Measurements from ENCODE around the gene BCL11A. TPM values are rescaled to one million over a fixed set of nuclear protein-coding genes. Genes with fewer than 3 reads are reported as not detected.

BCL11A gene
- total and polyA plus RNA-seq, 5 donors: 3.7 to 11.2 (median 8.5) TPM

GRCh38 chr2:60516826-60517225 lies 36.6 kb downstream of the BCL11A start:
- DNase-seq: no peak

GRCh38 chr2:60516383-60516811 lies 37.1 kb downstream of the BCL11A start:
- no peak for ATAC-seq
- Histone ChIP-seq H3K4me3 (ENCODE audit: low read length) (no peak overlapping the region), H3K27ac (ENCODE audit: low read length) (no peak overlapping the region), H3K9me3 (ENCODE audit: control insufficient read depth, low read length) (no peaks in the 10 kb centered on the region), H3K27me3 (ENCODE audit: control insufficient read depth, insufficient read depth) (no peaks in the 10 kb centered on the region), H3K4me1 (ENCODE audit: control insufficient read depth, insufficient read depth, low read length) (peaks cover 16% of the 10 kb centered on the region)
- intact Hi-C loops (cut with DNase I): no loop called here
- no peak for DNase-seq
- 6% methylated on average over 6 of the region's 6 CpGs for WGBS

More at GRCh38 chr2:60516826-60517225, 36.6 kb downstream of the BCL11A start:
- H3K27me3 ChIP-seq (ENCODE audit: control insufficient read depth, insufficient read depth): no peaks in the 10 kb centered on the region
- H3K9me3 ChIP-seq (ENCODE audit: control insufficient read depth, low read length): no peaks in the 10 kb centered on the region
- no peak overlapping the region for H3K4me3 ChIP-seq (ENCODE audit: low read length)
- ATAC-seq: no peak
- intact Hi-C loops (cut with DNase I): no loop called here
- no peak overlapping the region for H3K27ac ChIP-seq (ENCODE audit: low read length)
- H3K4me1 ChIP-seq (ENCODE audit: control insufficient read depth, insufficient read depth, low read length): peaks cover 16% of the 10 kb centered on the region
- WGBS: 67% methylated on average over 4 of the region's 4 CpGs

- 81% methylated on average over 7 of the region's 7 CpGs for WGBS
- no peak overlapping the region for H3K27ac ChIP-seq (ENCODE audit: low read length)
Observed at GRCh38 chr2:60515721-60516226, 37.7 kb downstream of the BCL11A start.

GRCh38 chr2:60513996-60514395 lies 39.5 kb downstream of the BCL11A start:
- no peaks in the 10 kb centered on the region for H3K27me3 ChIP-seq (ENCODE audit: control insufficient read depth, insufficient read depth)
- no peak for DNase-seq
- no peak for ATAC-seq
- no peak overlapping the region for H3K4me3 ChIP-seq (ENCODE audit: low read length)
- H3K4me1 ChIP-seq (ENCODE audit: control insufficient read depth, insufficient read depth, low read length): peaks cover 12% of the 10 kb centered on the region
- intact Hi-C loops (cut with DNase I): no loop called here
- H3K9me3 ChIP-seq (ENCODE audit: control insufficient read depth, low read length): no peaks in the 10 kb centered on the region
- 97% methylated on average over 4 of the region's 4 CpGs for WGBS
- no peak overlapping the region for H3K27ac ChIP-seq (ENCODE audit: low read length)

More at GRCh38 chr2:60515721-60516226, 37.7 kb downstream of the BCL11A start:
- intact Hi-C loops (cut with DNase I): no loop called here
- Histone ChIP-seq H3K9me3 (ENCODE audit: control insufficient read depth, low read length) (no peaks in the 10 kb centered on the region), H3K4me1 (ENCODE audit: control insufficient read depth, insufficient read depth, low read length) (peaks cover 12% of the 10 kb centered on the region), H3K27me3 (ENCODE audit: control insufficient read depth, insufficient read depth) (no peaks in the 10 kb centered on the region), H3K4me3 (ENCODE audit: low read length) (no peak overlapping the region)
- ATAC-seq (no peak), DNase-seq (no peak)

GRCh38 chr2:60513191-60513590 lies 40.3 kb downstream of the BCL11A start:
- WGBS: 88% methylated on average over 5 of the region's 5 CpGs
- ATAC-seq: no peak
- no peaks in the 10 kb centered on the region for H3K27me3 ChIP-seq (ENCODE audit: control insufficient read depth, insufficient read depth)
- no peak for DNase-seq
- intact Hi-C loops (cut with DNase I): no loop called here
- no peaks in the 10 kb centered on the region for H3K9me3 ChIP-seq (ENCODE audit: control insufficient read depth, low read length)
- H3K4me1 ChIP-seq (ENCODE audit: control insufficient read depth, insufficient read depth, low read length): peaks cover 12% of the 10 kb centered on the region
- no peak overlapping the region for H3K27ac ChIP-seq (ENCODE audit: low read length)
- no peak overlapping the region for H3K4me3 ChIP-seq (ENCODE audit: low read length)

GRCh38 chr2:60512641-60513040 lies 40.8 kb downstream of the BCL11A start:
- DNase-seq (no peak), ATAC-seq (no peak)
- Histone ChIP-seq H3K4me1 (ENCODE audit: control insufficient read depth, insufficient read depth, low read length) (peaks cover 12% of the 10 kb centered on the region), H3K27me3 (ENCODE audit: control insufficient read depth, insufficient read depth) (no peaks in the 10 kb centered on the region), H3K4me3 (ENCODE audit: low read length) (no peak overlapping the region), H3K27ac (ENCODE audit: low read length) (no peak overlapping the region), H3K9me3 (ENCODE audit: control insufficient read depth, low read length) (no peaks in the 10 kb centered on the region)
- intact Hi-C loops (cut with DNase I): no loop called here
- 90% methylated on average over 6 of the region's 6 CpGs for WGBS

GRCh38 chr2:60512062-60512622 lies 41.3 kb downstream of the BCL11A start:
- no peak for DNase-seq
- Histone ChIP-seq H3K4me1 (ENCODE audit: control insufficient read depth, insufficient read depth, low read length) (peaks cover 8% of the 10 kb centered on the region), H3K4me3 (ENCODE audit: low read length) (no peak overlapping the region), H3K27ac (ENCODE audit: low read length) (no peak overlapping the region), H3K9me3 (ENCODE audit: control insufficient read depth, low read length) (no peaks in the 10 kb centered on the region), H3K27me3 (ENCODE audit: control insufficient read depth, insufficient read depth) (no peaks in the 10 kb centered on the region)
- intact Hi-C loops (cut with DNase I): no loop called here
- WGBS: 89% methylated on average over 4 of the region's 4 CpGs
- ATAC-seq: no peak

GRCh38 chr2:60510713-60511112 lies 42.7 kb downstream of the BCL11A start:
- DNase-seq: no peak
- Histone ChIP-seq H3K4me3 (ENCODE audit: low read length) (no peak overlapping the region), H3K27me3 (ENCODE audit: control insufficient read depth, insufficient read depth) (no peaks in the 10 kb centered on the region), H3K4me1 (ENCODE audit: control insufficient read depth, insufficient read depth, low read length) (peaks cover 4% of the 10 kb centered on the region), H3K27ac (ENCODE audit: low read length) (no peak overlapping the region), H3K9me3 (ENCODE audit: control insufficient read depth, low read length) (no peaks in the 10 kb centered on the region)
- 77% methylated on average over 2 of the region's 2 CpGs for WGBS
- intact Hi-C loops (cut with DNase I): no loop called here
- no peak for ATAC-seq

- H3K4me1 ChIP-seq (ENCODE audit: control insufficient read depth, insufficient read depth, low read length): peaks cover 4% of the 10 kb centered on the region
- H3K9me3 ChIP-seq (ENCODE audit: control insufficient read depth, low read length): no peaks in the 10 kb centered on the region
- ATAC-seq (no peak), DNase-seq (no peak)
- 78% methylated on average over 8 of the region's 8 CpGs for WGBS
- H3K27me3 ChIP-seq (ENCODE audit: control insufficient read depth, insufficient read depth): no peaks in the 10 kb centered on the region
- no peak overlapping the region for H3K4me3 ChIP-seq (ENCODE audit: low read length)
- no peak overlapping the region for H3K27ac ChIP-seq (ENCODE audit: low read length)
- intact Hi-C loops (cut with DNase I): no loop called here
Observed at GRCh38 chr2:60509066-60509465, 44.4 kb downstream of the BCL11A start.

- DNase-seq: no peak
- H3K4me1 ChIP-seq (ENCODE audit: control insufficient read depth, insufficient read depth, low read length): peaks cover 6% of the 10 kb centered on the region
- 66% methylated on average over 8 of the region's 8 CpGs for WGBS
- no peak overlapping the region for H3K4me3 ChIP-seq (ENCODE audit: low read length)
- no peak for ATAC-seq
- intact Hi-C loops (cut with DNase I): no loop called here
- H3K27ac ChIP-seq (ENCODE audit: low read length): no peak overlapping the region
- no peaks in the 10 kb centered on the region for H3K9me3 ChIP-seq (ENCODE audit: control insufficient read depth, low read length)
- no peaks in the 10 kb centered on the region for H3K27me3 ChIP-seq (ENCODE audit: control insufficient read depth, insufficient read depth)
Observed at GRCh38 chr2:60508339-60508917, 45.0 kb downstream of the BCL11A start.

GRCh38 chr2:60507211-60507965 lies 46.1 kb downstream of the BCL11A start:
- ATAC-seq: no peak
- peaks cover 6% of the 10 kb centered on the region for H3K4me1 ChIP-seq (ENCODE audit: control insufficient read depth, insufficient read depth, low read length)

More at GRCh38 chr2:60507211-60507965, 46.1 kb downstream of the BCL11A start:
- no peaks in the 10 kb centered on the region for H3K27me3 ChIP-seq (ENCODE audit: control insufficient read depth, insufficient read depth)
- 84% methylated on average over 9 of the region's 9 CpGs for WGBS
- no peaks in the 10 kb centered on the region for H3K9me3 ChIP-seq (ENCODE audit: control insufficient read depth, low read length)
- intact Hi-C loops (cut with DNase I): no loop called here
- H3K27ac ChIP-seq (ENCODE audit: low read length): no peak overlapping the region
- H3K4me3 ChIP-seq (ENCODE audit: low read length): no peak overlapping the region
- DNase-seq: no peak
